Thyroid gland (tissue), 4 donors: ENCODE measurements around the gene INPP4B.

Experiments used
- CTCF ChIP-seq, 6 experiments: fragments of 200-600 bp in 3 of 6; fragments of 450-650 bp in 3 of 6; sonication (generic) in 3 of 6; IDR thresholded peaks; one replicate each; pipeline ENCODE4 v1.5.1; 2016 to 2019; ENCODE audit warnings: antibody characterized with exemption in 6 of 6, mild to moderate bottlenecking in 2 of 6, inconsistent platforms in 1 of 6, moderate library complexity in 1 of 6
- POLR2A ChIP-seq, 2 donors: fragments of 450-650 bp; IDR thresholded peaks; one replicate each; pipeline ENCODE4 v1.6.1; 2017; ENCODE audit warnings: antibody characterized with exemption in 2 of 2, mild to moderate bottlenecking in 2 of 2, moderate library complexity in 1 of 2

GRCh38 chr4:142881331-142881730 lies 35.2 kb upstream of the INPP4B start:
- TF ChIP-seq POLR2A (IDR thresholded peaks at IDR 0.05) (no peak), CTCF (IDR thresholded peaks at IDR 0.05) (no peak)
